HEK293 (cell line): ENCODE data around the gene IL23A.

Source experiments
- EGR2 ChIP-seq: fragments of 450-650 bp; formaldehyde crosslinking; IDR thresholded peaks from 2 replicates; pipeline ENCODE4 v1.5.1; 2016; ENCODE audit warnings: low read depth, missing biosample characterization, missing genetic modification characterization
- GFI1B ChIP-seq: fragments of 450-650 bp; formaldehyde crosslinking; IDR thresholded peaks from 2 replicates; pipeline ENCODE4 v1.5.1; 2016; ENCODE audit warnings: missing biosample characterization, missing genetic modification characterization
- OSR2 ChIP-seq: fragments of 450-650 bp; formaldehyde crosslinking; IDR thresholded peaks from 2 replicates; pipeline ENCODE4 v1.5.1; 2016; ENCODE audit warnings: missing biosample characterization, missing genetic modification characterization
- PRDM6 ChIP-seq: fragments of 450-650 bp; formaldehyde crosslinking; IDR thresholded peaks from 2 replicates; pipeline ENCODE4 v1.5.1; 2017; ENCODE audit warnings: missing biosample characterization, missing genetic modification characterization
- REPIN1 ChIP-seq: fragments of 450-650 bp; formaldehyde crosslinking; IDR thresholded peaks from 2 replicates; pipeline ENCODE4 v1.5.1; 2017; ENCODE audit warnings: missing biosample characterization, missing genetic modification characterization, low read depth
- ZBTB20 ChIP-seq: fragments of 450-650 bp; formaldehyde crosslinking; IDR thresholded peaks from 2 replicates; pipeline ENCODE4 v1.5.1; 2016; ENCODE audit warnings: missing biosample characterization, missing genetic modification characterization
- ZFP3 ChIP-seq: fragments of 450-650 bp; formaldehyde crosslinking; IDR thresholded peaks from 2 replicates; pipeline ENCODE4 v1.5.1; 2016; ENCODE audit warnings: low read depth, missing biosample characterization, missing genetic modification characterization
- ZFP37 ChIP-seq: fragments of 450-650 bp; formaldehyde crosslinking; IDR thresholded peaks from 2 replicates; pipeline ENCODE4 v1.5.1; 2016; ENCODE audit warnings: missing biosample characterization, missing genetic modification characterization
- ZNF114 ChIP-seq: fragments of 450-650 bp; formaldehyde crosslinking; IDR thresholded peaks from 2 replicates; pipeline ENCODE4 v1.5.0; 2017; ENCODE audit warnings: missing biosample characterization, missing genetic modification characterization
- ZNF174 ChIP-seq: fragments of 450-650 bp; formaldehyde crosslinking; IDR thresholded peaks from 2 replicates; pipeline ENCODE4 v1.5.0; 2017; ENCODE audit warnings: missing biosample characterization, mild to moderate bottlenecking, missing genetic modification characterization
- ZNF211 ChIP-seq: fragments of 450-650 bp; formaldehyde crosslinking; IDR thresholded peaks from 2 replicates; pipeline ENCODE4 v1.5.1; 2016; ENCODE audit warnings: low read depth, missing biosample characterization, missing genetic modification characterization
- ZNF292 ChIP-seq: fragments of 450-650 bp; formaldehyde crosslinking; IDR thresholded peaks from 2 replicates; pipeline ENCODE4 v1.5.1; 2016; ENCODE audit warnings: low read depth, missing biosample characterization, missing genetic modification characterization, borderline replicate concordance
- ZNF311 ChIP-seq: fragments of 450-650 bp; formaldehyde crosslinking; IDR thresholded peaks from 2 replicates; pipeline ENCODE4 v1.5.1; 2017; ENCODE audit warnings: missing biosample characterization, missing genetic modification characterization, borderline replicate concordance
- ZNF558 ChIP-seq: fragments of 450-650 bp; formaldehyde crosslinking; IDR thresholded peaks from 2 replicates; pipeline ENCODE4 v1.5.1; 2016; ENCODE audit warnings: missing biosample characterization, missing genetic modification characterization
- ZNF624 ChIP-seq: fragments of 450-650 bp; formaldehyde crosslinking; IDR thresholded peaks from 2 replicates; pipeline ENCODE4 v1.5.1; 2017; ENCODE audit warnings: missing biosample characterization, missing genetic modification characterization
- ZNF837 ChIP-seq: fragments of 450-650 bp; formaldehyde crosslinking; IDR thresholded peaks from 2 replicates; pipeline ENCODE4 v1.5.1; 2016; ENCODE audit warnings: missing biosample characterization, missing genetic modification characterization
- ZSCAN16 ChIP-seq: fragments of 450-650 bp; formaldehyde crosslinking; IDR thresholded peaks from 2 replicates; pipeline ENCODE4 v1.5.1; 2016; ENCODE audit warnings: missing biosample characterization, missing genetic modification characterization
- TF ChIP-seq, protein P1 (sequence below): fragments of 450-650 bp; formaldehyde crosslinking; IDR thresholded peaks from 2 replicates; pipeline ENCODE4 v1.5.1; 2016; ENCODE audit warnings: missing biosample characterization, missing genetic modification characterization
- TF ChIP-seq, protein P2 (sequence below): fragments of 450-650 bp; formaldehyde crosslinking; conservative IDR thresholded peaks from 2 replicates; pipeline ENCODE4 v1.5.1; 2016; ENCODE audit warnings: low read depth, missing biosample characterization, missing genetic modification characterization
- TF ChIP-seq, protein P3 (sequence below): fragments of 450-650 bp; formaldehyde crosslinking; IDR thresholded peaks from 2 replicates; pipeline ENCODE4 v1.5.1; 2016; ENCODE audit warnings: missing biosample characterization, missing genetic modification characterization
- TF ChIP-seq, protein P4 (sequence below): fragments of 450-650 bp; formaldehyde crosslinking; IDR thresholded peaks from 2 replicates; pipeline ENCODE4 v1.5.1; 2016; ENCODE audit warnings: missing biosample characterization, missing genetic modification characterization
- TF ChIP-seq, protein P5 (sequence below): fragments of 450-650 bp; formaldehyde crosslinking; IDR thresholded peaks from 2 replicates; pipeline ENCODE4 v1.5.1; 2016; ENCODE audit warnings: missing biosample characterization, missing genetic modification characterization

Gene IL23A

GRCh38 chr12:56359851-56360767, 21.4 kb downstream of the IL23A start, which contains the start of gene STAT2 (continued):
- no peak for TF ChIP-seq GFI1B (tag by site-specific recombination)
- no peak for TF ChIP-seq OSR2
- no peak for TF ChIP-seq ZNF292 (tag by site-specific recombination)
- TF ChIP-seq ZNF558 (tag by site-specific recombination) = no peak
- TF ChIP-seq, protein P1, sequence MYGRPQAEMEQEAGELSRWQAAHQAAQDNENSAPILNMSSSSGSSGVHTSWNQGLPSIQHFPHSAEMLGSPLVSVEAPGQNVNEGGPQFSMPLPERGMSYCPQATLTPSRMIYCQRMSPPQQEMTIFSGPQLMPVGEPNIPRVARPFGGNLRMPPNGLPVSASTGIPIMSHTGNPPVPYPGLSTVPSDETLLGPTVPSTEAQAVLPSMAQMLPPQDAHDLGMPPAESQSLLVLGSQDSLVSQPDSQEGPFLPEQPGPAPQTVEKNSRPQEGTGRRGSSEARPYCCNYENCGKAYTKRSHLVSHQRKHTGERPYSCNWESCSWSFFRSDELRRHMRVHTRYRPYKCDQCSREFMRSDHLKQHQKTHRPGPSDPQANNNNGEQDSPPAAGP (tag by site-specific recombination) = no peak
- 0 out of 2 replicates have a peak, but pooled peaks have one; percentile 40 for TF ChIP-seq ZFP37 (tag by site-specific recombination)
- TF ChIP-seq ZNF174 (tag by site-specific recombination) = no peak
- TF ChIP-seq, protein P2, sequence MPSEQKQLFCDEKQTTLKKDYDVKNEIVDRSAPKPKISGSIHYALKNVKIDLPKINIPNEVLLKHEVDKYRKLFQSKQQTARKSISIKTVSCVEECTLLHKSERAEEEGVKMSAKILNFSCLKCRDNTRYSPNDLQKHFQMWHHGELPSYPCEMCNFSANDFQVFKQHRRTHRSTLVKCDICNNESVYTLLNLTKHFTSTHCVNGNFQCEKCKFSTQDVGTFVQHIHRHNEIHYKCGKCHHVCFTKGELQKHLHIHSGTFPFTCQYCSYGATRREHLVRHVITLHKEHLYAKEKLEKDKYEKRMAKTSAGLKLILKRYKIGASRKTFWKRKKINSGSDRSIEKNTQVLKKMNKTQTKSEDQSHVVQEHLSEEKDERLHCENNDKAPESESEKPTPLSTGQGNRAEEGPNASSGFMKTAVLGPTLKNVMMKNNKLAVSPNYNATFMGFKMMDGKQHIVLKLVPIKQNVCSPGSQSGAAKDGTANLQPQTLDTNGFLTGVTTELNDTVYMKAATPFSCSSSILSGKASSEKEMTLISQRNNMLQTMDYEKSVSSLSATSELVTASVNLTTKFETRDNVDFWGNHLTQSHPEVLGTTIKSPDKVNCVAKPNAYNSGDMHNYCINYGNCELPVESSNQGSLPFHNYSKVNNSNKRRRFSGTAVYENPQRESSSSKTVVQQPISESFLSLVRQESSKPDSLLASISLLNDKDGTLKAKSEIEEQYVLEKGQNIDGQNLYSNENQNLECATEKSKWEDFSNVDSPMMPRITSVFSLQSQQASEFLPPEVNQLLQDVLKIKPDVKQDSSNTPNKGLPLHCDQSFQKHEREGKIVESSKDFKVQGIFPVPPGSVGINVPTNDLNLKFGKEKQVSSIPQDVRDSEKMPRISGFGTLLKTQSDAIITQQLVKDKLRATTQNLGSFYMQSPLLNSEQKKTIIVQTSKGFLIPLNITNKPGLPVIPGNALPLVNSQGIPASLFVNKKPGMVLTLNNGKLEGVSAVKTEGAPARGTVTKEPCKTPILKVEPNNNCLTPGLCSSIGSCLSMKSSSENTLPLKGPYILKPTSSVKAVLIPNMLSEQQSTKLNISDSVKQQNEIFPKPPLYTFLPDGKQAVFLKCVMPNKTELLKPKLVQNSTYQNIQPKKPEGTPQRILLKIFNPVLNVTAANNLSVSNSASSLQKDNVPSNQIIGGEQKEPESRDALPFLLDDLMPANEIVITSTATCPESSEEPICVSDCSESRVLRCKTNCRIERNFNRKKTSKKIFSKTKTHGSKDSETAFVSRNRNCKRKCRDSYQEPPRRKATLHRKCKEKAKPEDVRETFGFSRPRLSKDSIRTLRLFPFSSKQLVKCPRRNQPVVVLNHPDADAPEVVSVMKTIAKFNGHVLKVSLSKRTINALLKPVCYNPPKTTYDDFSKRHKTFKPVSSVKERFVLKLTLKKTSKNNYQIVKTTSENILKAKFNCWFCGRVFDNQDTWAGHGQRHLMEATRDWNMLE (tag by site-specific recombination) = peak; percentile 94
- no peak for TF ChIP-seq ZNF114 (tag by site-specific recombination)
- no peak for TF ChIP-seq REPIN1 (tag by site-specific recombination)
- TF ChIP-seq, protein P3, sequence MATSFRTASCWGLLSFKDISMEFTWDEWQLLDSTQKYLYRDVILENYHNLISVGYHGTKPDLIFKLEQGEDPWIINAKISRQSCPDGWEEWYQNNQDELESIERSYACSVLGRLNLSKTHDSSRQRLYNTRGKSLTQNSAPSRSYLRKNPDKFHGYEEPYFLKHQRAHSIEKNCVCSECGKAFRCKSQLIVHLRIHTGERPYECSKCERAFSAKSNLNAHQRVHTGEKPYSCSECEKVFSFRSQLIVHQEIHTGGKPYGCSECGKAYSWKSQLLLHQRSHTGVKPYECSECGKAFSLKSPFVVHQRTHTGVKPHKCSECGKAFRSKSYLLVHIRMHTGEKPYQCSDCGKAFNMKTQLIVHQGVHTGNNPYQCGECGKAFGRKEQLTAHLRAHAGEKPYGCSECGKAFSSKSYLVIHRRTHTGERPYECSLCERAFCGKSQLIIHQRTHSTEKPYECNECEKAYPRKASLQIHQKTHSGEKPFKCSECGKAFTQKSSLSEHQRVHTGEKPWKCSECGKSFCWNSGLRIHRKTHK (tag by site-specific recombination) = no peak
- TF ChIP-seq PRDM6 = no peak
- TF ChIP-seq ZNF211 (tag by site-specific recombination) = no peak
- no peak for TF ChIP-seq ZSCAN16
- TF ChIP-seq ZFP3 (tag by site-specific recombination) = no peak
- 0 out of 2 replicates have a peak, but pooled peaks have one; percentile 38 for TF ChIP-seq EGR2 (tag by site-specific recombination)
- TF ChIP-seq ZNF837 (tag by site-specific recombination) = no peak
- TF ChIP-seq, protein P4, sequence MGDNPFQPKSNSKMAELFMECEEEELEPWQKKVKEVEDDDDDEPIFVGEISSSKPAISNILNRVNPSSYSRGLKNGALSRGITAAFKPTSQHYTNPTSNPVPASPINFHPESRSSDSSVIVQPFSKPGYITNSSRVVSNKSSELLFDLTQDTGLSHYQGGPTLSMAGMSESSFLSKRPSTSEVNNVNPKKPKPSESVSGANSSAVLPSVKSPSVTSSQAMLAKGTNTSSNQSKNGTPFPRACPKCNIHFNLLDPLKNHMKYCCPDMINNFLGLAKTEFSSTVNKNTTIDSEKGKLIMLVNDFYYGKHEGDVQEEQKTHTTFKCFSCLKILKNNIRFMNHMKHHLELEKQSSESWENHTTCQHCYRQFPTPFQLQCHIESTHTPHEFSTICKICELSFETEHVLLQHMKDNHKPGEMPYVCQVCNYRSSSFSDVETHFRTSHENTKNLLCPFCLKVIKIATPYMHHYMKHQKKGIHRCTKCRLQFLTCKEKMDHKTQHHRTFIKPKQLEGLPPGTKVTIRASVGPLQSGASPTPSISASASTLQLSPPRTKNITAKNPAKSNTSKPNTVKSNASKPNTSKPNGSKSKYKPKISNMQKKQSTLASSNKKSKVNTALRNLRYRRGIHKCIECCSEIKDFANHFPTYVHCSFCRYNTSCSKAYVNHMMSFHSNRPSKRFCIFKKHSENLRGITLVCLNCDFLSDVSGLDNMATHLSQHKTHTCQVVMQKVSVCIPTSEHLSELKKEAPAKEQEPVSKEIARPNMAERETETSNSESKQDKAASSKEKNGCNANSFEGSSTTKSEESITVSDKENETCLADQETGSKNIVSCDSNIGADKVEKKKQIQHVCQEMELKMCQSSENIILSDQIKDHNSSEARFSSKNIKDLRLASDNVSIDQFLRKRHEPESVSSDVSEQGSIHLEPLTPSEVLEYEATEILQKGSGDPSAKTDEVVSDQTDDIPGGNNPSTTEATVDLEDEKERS = no peak
- TF ChIP-seq ZNF624 (tag by site-specific recombination) = no peak
- TF ChIP-seq, protein P5, sequence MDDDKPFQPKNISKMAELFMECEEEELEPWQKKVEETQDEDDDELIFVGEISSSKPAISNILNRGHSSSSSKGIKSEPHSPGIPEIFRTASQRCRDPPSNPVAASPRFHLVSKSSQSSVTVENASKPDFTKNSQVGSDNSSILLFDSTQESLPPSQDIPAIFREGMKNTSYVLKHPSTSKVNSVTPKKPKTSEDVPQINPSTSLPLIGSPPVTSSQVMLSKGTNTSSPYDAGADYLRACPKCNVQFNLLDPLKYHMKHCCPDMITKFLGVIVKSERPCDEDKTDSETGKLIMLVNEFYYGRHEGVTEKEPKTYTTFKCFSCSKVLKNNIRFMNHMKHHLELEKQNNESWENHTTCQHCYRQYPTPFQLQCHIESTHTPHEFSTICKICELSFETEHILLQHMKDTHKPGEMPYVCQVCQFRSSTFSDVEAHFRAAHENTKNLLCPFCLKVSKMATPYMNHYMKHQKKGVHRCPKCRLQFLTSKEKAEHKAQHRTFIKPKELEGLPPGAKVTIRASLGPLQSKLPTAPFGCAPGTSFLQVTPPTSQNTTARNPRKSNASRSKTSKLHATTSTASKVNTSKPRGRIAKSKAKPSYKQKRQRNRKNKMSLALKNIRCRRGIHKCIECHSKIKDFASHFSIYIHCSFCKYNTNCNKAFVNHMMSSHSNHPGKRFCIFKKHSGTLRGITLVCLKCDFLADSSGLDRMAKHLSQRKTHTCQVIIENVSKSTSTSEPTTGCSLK = no peak
- TF ChIP-seq ZNF311 (tag by site-specific recombination) = no peak
- TF ChIP-seq ZBTB20 = peak; percentile 78
